ENCODE results near the gene SUSD1. TPM values are rescaled to one million over a fixed set of nuclear protein-coding genes. Genes with fewer than 3 reads are reported as not detected.

The SUSD1 gene
- total RNA-seq, 1 experiment from 2014 or later, result 8.1 TPM

DNA sequence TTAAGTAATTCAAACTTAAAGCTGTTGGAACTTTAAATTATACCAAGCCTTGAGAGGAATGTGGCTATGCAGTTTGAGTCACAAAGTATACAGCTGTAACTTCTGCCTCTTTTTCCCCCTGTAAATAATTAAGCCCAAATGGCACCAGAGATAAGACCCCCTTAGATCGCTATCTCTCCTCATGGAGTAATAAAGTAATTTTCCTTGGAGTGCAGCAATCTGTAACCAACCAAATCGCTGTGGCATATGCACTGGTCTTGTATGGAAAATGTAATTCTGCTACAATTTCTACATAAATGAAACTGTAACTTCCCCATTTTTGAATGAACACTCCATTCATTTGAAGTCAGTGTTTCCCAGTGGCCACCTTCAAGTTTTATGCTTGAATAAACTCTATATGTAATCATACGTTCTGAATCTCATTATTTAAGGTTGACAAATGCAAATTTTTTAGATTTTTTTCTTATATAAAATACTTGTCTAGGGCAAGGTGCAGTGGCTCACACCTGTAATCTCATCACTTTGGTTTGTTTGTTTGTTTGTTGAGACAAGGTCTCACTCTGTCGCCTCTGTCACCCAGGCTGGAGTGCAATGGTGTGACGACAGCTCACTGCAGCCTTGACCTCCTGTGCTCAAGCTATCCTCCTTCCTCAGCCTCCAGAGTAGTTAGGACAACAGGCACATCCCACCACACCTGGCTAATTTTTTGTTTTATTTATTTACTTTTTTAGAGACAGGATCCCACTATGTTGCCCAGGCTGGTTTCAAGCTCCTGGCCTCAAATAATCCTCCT is 12.3 kb downstream of the SUSD1 start:
- Histone ChIP-seq H2BK120ac (ENCODE audit: low read depth, low read length, poor library complexity, severe bottlenecking) (no peak overlapping the region), H3K4ac (ENCODE audit: low read depth, low read length) (no peak overlapping the region), H3K79me2 (ENCODE audit: insufficient read depth, low read length) (no peaks in the 10 kb centered on the region), H2AK5ac (ENCODE audit: insufficient read length, low read length) (no peak overlapping the region), H4K20me1 (ENCODE audit: control insufficient read depth, insufficient read depth, insufficient read length) (no peaks in the 10 kb centered on the region), H4K8ac (replicated peaks; ENCODE audit: insufficient read length, low read depth, low read length) (no peak overlapping the region), H3K23ac (ENCODE audit: insufficient read length, low read depth, low read length) (no peak overlapping the region), H3T11ph (ENCODE audit: low read length) (no peak overlapping the region), H3K27ac (ENCODE audit: insufficient read length, low read depth, low read length) (no peak overlapping the region), H3K79me1 (ENCODE audit: insufficient read depth, low read depth, low read length, poor library complexity, severe bottlenecking) (no peaks in the 10 kb centered on the region), H2BK12ac (ENCODE audit: insufficient read length, low read depth, low read length) (no peak overlapping the region), H3K23me2 (ENCODE audit: insufficient read length, low read depth, low read length, poor library complexity, severe bottlenecking) (no peaks in the 10 kb centered on the region), H3K4me2 (ENCODE audit: insufficient read depth, insufficient read length, low read length) (no peak overlapping the region), H4K91ac (ENCODE audit: insufficient read length, low read depth, low read length) (no peak overlapping the region), H2BK5ac (ENCODE audit: insufficient read length, low read length) (no peak overlapping the region), H3K56ac (ENCODE audit: insufficient read length, low read depth, low read length) (no peak overlapping the region), H3K18ac (ENCODE audit: insufficient read length, low read depth, low read length) (no peak overlapping the region), H2BK15ac (ENCODE audit: low read depth, low read length) (no peak overlapping the region), H3K4me1 (ENCODE audit: insufficient read depth, low read length) (peaks cover 4% of the 10 kb centered on the region; the same call in 1 of the 2 replicates), H3K9ac (ENCODE audit: extremely low read depth, insufficient read length, low read length) (no peak overlapping the region), H2BK20ac (ENCODE audit: low read depth, low read length, poor library complexity, severe bottlenecking) (no peak overlapping the region), H3K27me3 (ENCODE audit: insufficient read depth, low read length) (no peaks in the 10 kb centered on the region), H3K14ac (ENCODE audit: insufficient read depth, low read length) (no peak overlapping the region), H2AFZ (ENCODE audit: low read length) (no peak overlapping the region), H4K5ac (ENCODE audit: insufficient read length, low read depth, low read length) (no peak overlapping the region), H3K9me3 (ENCODE audit: control insufficient read depth, low read depth, low read length) (no peaks in the 10 kb centered on the region)
- H3K36me3 Mint-ChIP-seq (ENCODE audit: insufficient read depth in 1 of 3, low read depth in 3 of 3), result no peaks in the 10 kb centered on the region
- peaks cover 9 to 10% of the 10 kb centered on the region in 2 experiments; a peak in 3 of 4 replicates for H3K4me1 Mint-ChIP-seq
- H3K27me3 Mint-ChIP-seq (ENCODE audit: low read depth), result no peaks in the 10 kb centered on the region
- no peak for DNase-seq
- H3K4me3 Mint-ChIP-seq, result no peak overlapping the region
- TF ChIP-seq, protein P1, sequence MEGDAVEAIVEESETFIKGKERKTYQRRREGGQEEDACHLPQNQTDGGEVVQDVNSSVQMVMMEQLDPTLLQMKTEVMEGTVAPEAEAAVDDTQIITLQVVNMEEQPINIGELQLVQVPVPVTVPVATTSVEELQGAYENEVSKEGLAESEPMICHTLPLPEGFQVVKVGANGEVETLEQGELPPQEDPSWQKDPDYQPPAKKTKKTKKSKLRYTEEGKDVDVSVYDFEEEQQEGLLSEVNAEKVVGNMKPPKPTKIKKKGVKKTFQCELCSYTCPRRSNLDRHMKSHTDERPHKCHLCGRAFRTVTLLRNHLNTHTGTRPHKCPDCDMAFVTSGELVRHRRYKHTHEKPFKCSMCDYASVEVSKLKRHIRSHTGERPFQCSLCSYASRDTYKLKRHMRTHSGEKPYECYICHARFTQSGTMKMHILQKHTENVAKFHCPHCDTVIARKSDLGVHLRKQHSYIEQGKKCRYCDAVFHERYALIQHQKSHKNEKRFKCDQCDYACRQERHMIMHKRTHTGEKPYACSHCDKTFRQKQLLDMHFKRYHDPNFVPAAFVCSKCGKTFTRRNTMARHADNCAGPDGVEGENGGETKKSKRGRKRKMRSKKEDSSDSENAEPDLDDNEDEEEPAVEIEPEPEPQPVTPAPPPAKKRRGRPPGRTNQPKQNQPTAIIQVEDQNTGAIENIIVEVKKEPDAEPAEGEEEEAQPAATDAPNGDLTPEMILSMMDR (conservative IDR thresholded peaks at IDR 0.05), result no peak
- no CpG with 5 or more reads among the region's 5 CpGs for WGBS (ENCODE audit: extremely low coverage, insufficient read length, low lambda C conversion rate)
- H3K27ac Mint-ChIP-seq, result no peak overlapping the region; a peak in 1 of 7 replicates
- H3K9me3 Mint-ChIP-seq, result no peaks in the 10 kb centered on the region
